A549 (cell line): ENCODE data around the gene DAB2. TPM values are rescaled to one million over a fixed set of nuclear protein-coding genes. Genes with fewer than 3 reads are reported as not detected.

Source experiments
- ATAC-seq, 2 experiments: fragments of 200-7000 bp in 1 of 2; fragments of >200 bp in 1 of 2; cut with Nextera tagmentation in 1 of 2; cut with Tn5 transposase in 1 of 2; 3 replicates each; pipeline versions ENCODE4 v1.8.0 to v1.9.1; 2018 to 2020; ENCODE audit warnings: mild to moderate bottlenecking in 1 of 2, moderate library complexity in 1 of 2
- CTCF ChIA-PET: fragments of 300-600 bp; sonication (Branson Sonifier 250); formaldehyde crosslinking; extraction: SDS; loops from one replicate; lab custom pipeline; 2021; ENCODE audit warnings: antibody characterized with exemption, inconsistent platforms; lab: Yijun Ruan, JAX
- POLR2A ChIA-PET: fragments of 350-600 bp; formaldehyde crosslinking; extraction: SDS; loops from one replicate; lab custom pipeline; 2021; ENCODE audit warnings: antibody characterized with exemption, inconsistent platforms; lab: Yijun Ruan, JAX
- DNase-seq, 2 experiments: peaks; one replicate each; pipeline versions ENCODE4 v3.0.0 to v3.0.0-alpha.2; 2011 to 2016; ENCODE audit warnings: low read depth in 1 of 2, low spot score in 1 of 2
- FAIRE-seq: peaks from 2 replicates; lab custom pipeline; 2011; peaks lifted over from hg19 to GRCh38; lab: Jason Lieb, UNC
- H3K27ac ChIP-seq, 2 experiments: fragments of >200 bp; sonication (Bioruptor Twin); formaldehyde crosslinking; 3 replicates each; pipeline ENCODE4 v1.5.1; 2016 to 2017
- H3K4me1 ChIP-seq: fragments of >200 bp; sonication (Bioruptor Twin); formaldehyde crosslinking; 3 replicates; pipeline ENCODE4 v1.6.1; 2016
- H3K4me2 ChIP-seq: fragments of >200 bp; sonication (Bioruptor Twin); formaldehyde crosslinking; 3 replicates; pipeline ENCODE4 v1.6.1; 2016
- H3K4me3 ChIP-seq: fragments of >200 bp; sonication (Bioruptor Twin); formaldehyde crosslinking; 3 replicates; pipeline ENCODE4 v1.5.1; 2016
- H3K9me3 ChIP-seq: fragments of >200 bp; sonication (Bioruptor Twin); formaldehyde crosslinking; 3 replicates; pipeline ENCODE4 v1.6.1; 2016
- CBX2 ChIP-seq: fragments of 200-600 bp; sonication (generic); IDR thresholded peaks from 2 replicates; pipeline ENCODE4 v1.6.1; 2016; ENCODE audit warnings: low read depth, mild to moderate bottlenecking, borderline replicate concordance
- CBX8 ChIP-seq: fragments of 200-600 bp; sonication (generic); IDR thresholded peaks from 2 replicates; pipeline ENCODE4 v1.6.1; 2016
- CHD2 ChIP-seq: fragments of 150-350 bp; IDR thresholded peaks from 2 replicates; pipeline ENCODE4 v1.6.1; 2014; ENCODE audit warnings: low read length; ENCODE audit not compliant: partially characterized antibody
- EHMT2 ChIP-seq: fragments of 200-600 bp; sonication (generic); IDR thresholded peaks from 2 replicates; pipeline ENCODE4 v1.6.1; 2016; ENCODE audit warnings: antibody characterized with exemption, low read depth, mild to moderate bottlenecking, moderate library complexity
- EP300 ChIP-seq, 2 experiments: fragments of >200 bp; sonication (Bioruptor Twin); formaldehyde crosslinking; IDR thresholded peaks; 2 replicates in 1 of 2; 3 replicates in 1 of 2; pipeline ENCODE4 v1.6.1; 2016 to 2017
- ESRRA ChIP-seq: fragments of 150-350 bp; IDR thresholded peaks from 2 replicates; pipeline ENCODE4 v1.6.1; 2014; ENCODE audit warnings: mild to moderate bottlenecking, low read length, borderline replicate concordance
- FOSB ChIP-seq: fragments of 250-450 bp; sonication (Bioruptor Pico); IDR thresholded peaks from 2 replicates; pipeline ENCODE4 v1.5.0; 2020; ENCODE audit warnings: mild to moderate bottlenecking, moderate library complexity
- FOXS1 ChIP-seq: fragments of 250-450 bp; sonication (Bioruptor Pico); IDR thresholded peaks from 2 replicates; pipeline ENCODE4 v1.5.0; 2020; ENCODE audit warnings: mild to moderate bottlenecking, moderate library complexity
- GATA3 ChIP-seq: IDR thresholded peaks from 2 replicates; pipeline ENCODE4 v1.6.1; 2012; ENCODE audit warnings: borderline replicate concordance
- HDAC2 ChIP-seq: fragments of 200-600 bp; sonication (generic); IDR thresholded peaks from 2 replicates; pipeline ENCODE4 v1.6.1; 2016
- HEYL ChIP-seq: fragments of 250-450 bp; sonication (Bioruptor Pico); IDR thresholded peaks from 2 replicates; pipeline ENCODE4 v1.8.0; 2021; ENCODE audit warnings: mild to moderate bottlenecking, moderate library complexity
- HOXB13 ChIP-seq: fragments of 250-450 bp; sonication (Bioruptor Pico); IDR thresholded peaks from 2 replicates; pipeline ENCODE4 v1.5.0; 2020; ENCODE audit warnings: low read depth, mild to moderate bottlenecking, moderate library complexity
- JUN ChIP-seq, 2 experiments: fragments of >200 bp; sonication (Bioruptor Twin); formaldehyde crosslinking; IDR thresholded peaks; 2 replicates in 1 of 2; 3 replicates in 1 of 2; pipeline ENCODE4 v1.6.1; 2016 to 2017
- JUNB ChIP-seq: fragments of >200 bp; sonication (Bioruptor Twin); formaldehyde crosslinking; IDR thresholded peaks from 2 replicates; pipeline ENCODE4 v1.6.1; 2016
- MAZ ChIP-seq: fragments of 150-350 bp; IDR thresholded peaks from 2 replicates; pipeline ENCODE4 v1.6.1; 2014; ENCODE audit warnings: antibody characterized with exemption, low read depth, low read length, borderline replicate concordance
- NFE2L2 ChIP-seq: fragments of 150-350 bp; conservative IDR thresholded peaks from 2 replicates; pipeline ENCODE4 v1.6.1; 2014; ENCODE audit warnings: low read length
- NPAS2 ChIP-seq: fragments of 250-450 bp; sonication (Bioruptor Pico); IDR thresholded peaks from 2 replicates; pipeline ENCODE4 v1.8.0; 2022; ENCODE audit warnings: mild to moderate bottlenecking, moderate library complexity, borderline replicate concordance
- NR3C1 ChIP-seq: fragments of >200 bp; sonication (Bioruptor Twin); formaldehyde crosslinking; IDR thresholded peaks from 3 replicates; pipeline ENCODE4 v1.6.1; 2017
- PHF8 ChIP-seq: fragments of 200-600 bp; sonication (generic); IDR thresholded peaks from 2 replicates; pipeline ENCODE4 v1.6.1; 2016; ENCODE audit warnings: low read depth, mild to moderate bottlenecking, antibody characterized with exemption, moderate library complexity, borderline replicate concordance
- POLR2A ChIP-seq: IDR thresholded peaks from 2 replicates; pipeline ENCODE4 v1.6.1; 2012; ENCODE audit warnings: mild to moderate bottlenecking, low read length
- POLR2AphosphoS2 ChIP-seq: conservative IDR thresholded peaks from 2 replicates; pipeline ENCODE4 v1.6.1; 2012; ENCODE audit warnings: low read length, improper control_type of control experiment, inconsistent platforms
- RARB ChIP-seq: fragments of 250-450 bp; sonication (Bioruptor Pico); IDR thresholded peaks from 2 replicates; pipeline ENCODE4 v1.8.0; 2021; ENCODE audit warnings: mild to moderate bottlenecking, moderate library complexity
- RFX5 ChIP-seq: fragments of 450-650 bp; IDR thresholded peaks from 2 replicates; pipeline ENCODE4 v1.7.1; 2014; ENCODE audit warnings: antibody characterized with exemption, mild to moderate bottlenecking, moderate library complexity
- TFCP2L1 ChIP-seq: fragments of 250-450 bp; sonication (Bioruptor Pico); IDR thresholded peaks from 2 replicates; pipeline ENCODE4 v1.5.0; 2021; ENCODE audit warnings: mild to moderate bottlenecking
- ZC3H11A ChIP-seq: fragments of 450-650 bp; IDR thresholded peaks from 2 replicates; pipeline ENCODE4 v1.6.1; 2014; ENCODE audit warnings: antibody characterized with exemption, mild to moderate bottlenecking
- ZFP36 ChIP-seq: fragments of 450-650 bp; IDR thresholded peaks from 2 replicates; pipeline ENCODE4 v1.6.1; 2014; ENCODE audit warnings: borderline replicate concordance; ENCODE audit not compliant: partially characterized antibody
- WGBS: methylation state at CpG from one replicate; pipeline ENCODE4 v1.1.6; 2017; ENCODE audit errors: missing lambda C conversion rate; 5-methylcytosine and 5-hydroxymethylcytosine counted together
- polyA plus RNA-seq, 4 experiments: library from polyadenylated mRNA; depleted of rRNA in 3 of 4; stranded (reverse); fragments of >200 nt; fragmentation: RNase III in 1 of 4; extraction: RNeasy Plus Mini Kit Qiagen cat#74134 plus additional on column Dnase treatment in 1 of 4; gene quantifications; 2 replicates in 3 of 4; 3 replicates in 1 of 4; pipeline ENCODE4 v1.2.3, GENCODE V29; 2011 to 2017
- TF ChIP-seq, protein P1 (sequence below): IDR thresholded peaks from 2 replicates; pipeline ENCODE4 v1.6.1; 2012
- TF ChIP-seq, protein P2 (sequence below): fragments of >200 bp; sonication (Bioruptor Twin); formaldehyde crosslinking; IDR thresholded peaks from 2 replicates; pipeline ENCODE4 v1.6.1; 2016
- TF ChIP-seq, protein P3 (sequence below): fragments of >200 bp; sonication (Bioruptor Twin); formaldehyde crosslinking; IDR thresholded peaks from 3 replicates; pipeline ENCODE4 v1.5.1; 2016
- TF ChIP-seq, protein P4 (sequence below): fragments of 250-450 bp; sonication (Bioruptor Pico); IDR thresholded peaks from 2 replicates; pipeline ENCODE4 v1.5.0; 2020; ENCODE audit warnings: low read depth, mild to moderate bottlenecking, moderate library complexity
- TF ChIP-seq, protein P5 (sequence below): fragments of >200 bp; sonication (Bioruptor Twin); formaldehyde crosslinking; IDR thresholded peaks from 3 replicates; pipeline ENCODE4 v1.6.1; 2016

The DAB2 gene
- polyA plus RNA-seq, 2 of the 4 experiments (the other 2 are of a cell fraction): 13.6 to 17.1 TPM

DNA sequence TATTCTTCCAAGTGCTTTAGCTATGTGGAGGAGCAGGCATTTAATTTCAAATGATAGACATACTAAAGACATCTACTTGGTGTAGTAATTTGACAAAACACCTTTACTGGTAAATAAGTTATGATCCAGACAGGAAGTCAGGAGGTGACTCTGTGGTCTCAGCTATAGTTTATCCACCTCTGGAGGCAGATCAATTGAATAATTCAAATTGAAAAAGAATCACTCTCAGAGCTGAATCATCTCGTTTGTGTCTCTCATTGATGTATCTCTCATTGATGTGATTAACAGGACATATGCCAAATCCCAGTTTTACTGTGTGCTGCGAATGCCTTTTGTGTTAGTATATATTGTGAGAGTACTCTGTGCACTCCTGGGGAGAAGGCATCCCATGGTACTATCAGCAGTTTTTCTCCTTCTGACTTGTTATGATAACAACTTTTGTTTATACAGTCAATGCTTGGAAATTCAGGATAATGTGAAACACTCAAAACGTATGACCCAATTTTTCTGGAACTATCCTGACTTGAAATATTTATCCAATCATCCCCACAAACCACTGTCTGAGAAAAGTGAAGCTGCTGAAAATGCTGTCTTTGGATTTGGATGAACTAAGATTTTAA, 48.5 kb upstream of the DAB2 start:
- CTCF ChIA-PET: interaction anchor here (0.6 to 1.3 kb wide), 3 partner anchors 12 to 48 kb away, joined by 3 to 6 read pairs (median 4); partner anchors contain the start of gene DAB2
- DNase-seq (no peak), FAIRE-seq (peak; percentile 54), ATAC-seq (no peak)
- H3K9me3 ChIP-seq: no peaks in the 10 kb centered on the region
- no peak overlapping the region for H3K4me2 ChIP-seq
- peaks cover 13% of the 10 kb centered on the region; the same call in 2 of the 3 replicates for H3K4me1 ChIP-seq
- H3K27ac ChIP-seq: no peak overlapping the region
- no peak for TF ChIP-seq TFCP2L1 (CRISPR knock-in tag)
- TF ChIP-seq JUNB: no peak
- TF ChIP-seq JUN (IDR thresholded peaks at IDR 0.05): no peak
- no peak for TF ChIP-seq NFE2L2
- no peak for TF ChIP-seq HDAC2
- no peak for TF ChIP-seq FOSB (CRISPR knock-in tag)
- TF ChIP-seq, protein P1, sequence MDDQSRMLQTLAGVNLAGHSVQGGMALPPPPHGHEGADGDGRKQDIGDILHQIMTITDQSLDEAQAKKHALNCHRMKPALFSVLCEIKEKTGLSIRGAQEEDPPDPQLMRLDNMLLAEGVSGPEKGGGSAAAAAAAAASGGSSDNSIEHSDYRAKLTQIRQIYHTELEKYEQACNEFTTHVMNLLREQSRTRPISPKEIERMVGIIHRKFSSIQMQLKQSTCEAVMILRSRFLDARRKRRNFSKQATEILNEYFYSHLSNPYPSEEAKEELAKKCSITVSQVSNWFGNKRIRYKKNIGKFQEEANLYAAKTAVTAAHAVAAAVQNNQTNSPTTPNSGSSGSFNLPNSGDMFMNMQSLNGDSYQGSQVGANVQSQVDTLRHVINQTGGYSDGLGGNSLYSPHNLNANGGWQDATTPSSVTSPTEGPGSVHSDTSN: no peak
- TF ChIP-seq RARB (CRISPR knock-in tag): no peak
- TF ChIP-seq POLR2A: no peak
- TF ChIP-seq MAZ: no peak
- TF ChIP-seq GATA3: no peak
- TF ChIP-seq NR3C1: no peak
- TF ChIP-seq, protein P2, sequence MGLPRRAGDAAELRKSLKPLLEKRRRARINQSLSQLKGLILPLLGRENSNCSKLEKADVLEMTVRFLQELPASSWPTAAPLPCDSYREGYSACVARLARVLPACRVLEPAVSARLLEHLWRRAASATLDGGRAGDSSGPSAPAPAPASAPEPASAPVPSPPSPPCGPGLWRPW: no peak
- no peak for TF ChIP-seq CBX2
- no peak for TF ChIP-seq FOXS1
- TF ChIP-seq, protein P3, sequence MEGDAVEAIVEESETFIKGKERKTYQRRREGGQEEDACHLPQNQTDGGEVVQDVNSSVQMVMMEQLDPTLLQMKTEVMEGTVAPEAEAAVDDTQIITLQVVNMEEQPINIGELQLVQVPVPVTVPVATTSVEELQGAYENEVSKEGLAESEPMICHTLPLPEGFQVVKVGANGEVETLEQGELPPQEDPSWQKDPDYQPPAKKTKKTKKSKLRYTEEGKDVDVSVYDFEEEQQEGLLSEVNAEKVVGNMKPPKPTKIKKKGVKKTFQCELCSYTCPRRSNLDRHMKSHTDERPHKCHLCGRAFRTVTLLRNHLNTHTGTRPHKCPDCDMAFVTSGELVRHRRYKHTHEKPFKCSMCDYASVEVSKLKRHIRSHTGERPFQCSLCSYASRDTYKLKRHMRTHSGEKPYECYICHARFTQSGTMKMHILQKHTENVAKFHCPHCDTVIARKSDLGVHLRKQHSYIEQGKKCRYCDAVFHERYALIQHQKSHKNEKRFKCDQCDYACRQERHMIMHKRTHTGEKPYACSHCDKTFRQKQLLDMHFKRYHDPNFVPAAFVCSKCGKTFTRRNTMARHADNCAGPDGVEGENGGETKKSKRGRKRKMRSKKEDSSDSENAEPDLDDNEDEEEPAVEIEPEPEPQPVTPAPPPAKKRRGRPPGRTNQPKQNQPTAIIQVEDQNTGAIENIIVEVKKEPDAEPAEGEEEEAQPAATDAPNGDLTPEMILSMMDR: no peak
- no peak for TF ChIP-seq POLR2AphosphoS2
- no peak for TF ChIP-seq EHMT2
- H3K4me3 ChIP-seq: no peak overlapping the region
- WGBS: 59% methylated on average over 3 of the region's 3 CpGs
- POLR2A ChIA-PET: interaction anchor here (0.6 kb wide), 1 partner anchor 49 kb away, joined by 4 read pairs; no protein-coding TSS in a partner anchor

DNA sequence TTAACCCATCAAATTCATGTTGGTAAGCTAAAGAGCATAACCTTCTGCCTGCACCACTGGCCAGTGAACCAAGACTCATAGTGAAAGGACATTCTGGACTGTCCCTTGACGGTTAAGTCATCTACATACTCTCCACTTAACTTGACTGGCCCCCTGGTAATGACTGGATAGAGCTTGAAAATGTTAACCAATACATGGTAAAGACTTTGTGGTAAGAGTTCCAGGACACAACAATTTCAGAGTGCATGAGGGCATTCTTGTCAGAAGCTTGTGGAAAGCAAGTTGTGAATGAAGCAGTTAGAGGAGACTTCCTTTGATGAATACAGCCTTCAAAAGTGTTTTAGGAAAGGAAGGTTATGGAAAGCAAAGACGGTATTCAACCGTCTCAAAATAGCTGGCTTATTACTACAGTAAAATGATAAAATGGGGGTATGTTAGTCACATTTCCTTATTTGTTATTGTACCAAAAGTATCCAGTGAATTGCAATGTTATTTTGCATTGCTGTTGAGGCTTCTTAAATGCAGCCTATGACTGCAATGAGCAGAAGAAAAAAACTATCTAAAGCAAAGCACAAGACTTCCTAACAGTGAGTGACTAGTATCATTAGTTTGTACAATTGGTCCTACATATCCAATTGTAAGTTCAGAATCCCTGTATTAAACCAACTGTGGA, 47.2 kb upstream of the DAB2 start:
- DNase-seq (no peak), ATAC-seq (no peak), FAIRE-seq (peak; percentile 7)
- WGBS: 44% methylated on average over 3 of the region's 3 CpGs
- H3K4me3 ChIP-seq: no peak overlapping the region
- no peak overlapping the region for H3K4me2 ChIP-seq
- no peaks in the 10 kb centered on the region for H3K9me3 ChIP-seq
- TF ChIP-seq CBX2 (no peak), EP300 (IDR thresholded peaks at IDR 0.05) (no peak), CBX8 (no peak), RARB (CRISPR knock-in tag) (no peak), HDAC2 (no peak), NPAS2 (CRISPR knock-in tag) (no peak), FOSB (CRISPR knock-in tag) (no peak), PHF8 (no peak), TFCP2L1 (CRISPR knock-in tag) (no peak), RFX5 (no peak), MAZ (no peak), ZFP36 (no peak), HOXB13 (CRISPR knock-in tag) (no peak), HEYL (CRISPR knock-in tag) (no peak), ESRRA (no peak), CHD2 (no peak), ZC3H11A (no peak)
- TF ChIP-seq, protein P4, sequence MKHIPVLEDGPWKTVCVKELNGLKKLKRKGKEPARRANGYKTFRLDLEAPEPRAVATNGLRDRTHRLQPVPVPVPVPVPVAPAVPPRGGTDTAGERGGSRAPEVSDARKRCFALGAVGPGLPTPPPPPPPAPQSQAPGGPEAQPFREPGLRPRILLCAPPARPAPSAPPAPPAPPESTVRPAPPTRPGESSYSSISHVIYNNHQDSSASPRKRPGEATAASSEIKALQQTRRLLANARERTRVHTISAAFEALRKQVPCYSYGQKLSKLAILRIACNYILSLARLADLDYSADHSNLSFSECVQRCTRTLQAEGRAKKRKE (CRISPR knock-in tag): no peak
- TF ChIP-seq, protein P5, sequence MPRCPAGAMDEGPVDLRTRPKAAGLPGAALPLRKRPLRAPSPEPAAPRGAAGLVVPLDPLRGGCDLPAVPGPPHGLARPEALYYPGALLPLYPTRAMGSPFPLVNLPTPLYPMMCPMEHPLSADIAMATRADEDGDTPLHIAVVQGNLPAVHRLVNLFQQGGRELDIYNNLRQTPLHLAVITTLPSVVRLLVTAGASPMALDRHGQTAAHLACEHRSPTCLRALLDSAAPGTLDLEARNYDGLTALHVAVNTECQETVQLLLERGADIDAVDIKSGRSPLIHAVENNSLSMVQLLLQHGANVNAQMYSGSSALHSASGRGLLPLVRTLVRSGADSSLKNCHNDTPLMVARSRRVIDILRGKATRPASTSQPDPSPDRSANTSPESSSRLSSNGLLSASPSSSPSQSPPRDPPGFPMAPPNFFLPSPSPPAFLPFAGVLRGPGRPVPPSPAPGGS: no peak
- TF ChIP-seq, protein P2: no peak
- ChIA-PET CTCF (interaction anchor here (1.0 to 1.3 kb wide), 2 partner anchors 14 to 76 kb away, joined by 4 read pairs; no protein-coding TSS in a partner anchor), POLR2A (no interaction called here)
- peaks cover 13% of the 10 kb centered on the region; the same call in 2 of the 3 replicates for H3K4me1 ChIP-seq
- no peak overlapping the region for H3K27ac ChIP-seq
